ENCODE measurements around the gene OR1F1.

DNA sequence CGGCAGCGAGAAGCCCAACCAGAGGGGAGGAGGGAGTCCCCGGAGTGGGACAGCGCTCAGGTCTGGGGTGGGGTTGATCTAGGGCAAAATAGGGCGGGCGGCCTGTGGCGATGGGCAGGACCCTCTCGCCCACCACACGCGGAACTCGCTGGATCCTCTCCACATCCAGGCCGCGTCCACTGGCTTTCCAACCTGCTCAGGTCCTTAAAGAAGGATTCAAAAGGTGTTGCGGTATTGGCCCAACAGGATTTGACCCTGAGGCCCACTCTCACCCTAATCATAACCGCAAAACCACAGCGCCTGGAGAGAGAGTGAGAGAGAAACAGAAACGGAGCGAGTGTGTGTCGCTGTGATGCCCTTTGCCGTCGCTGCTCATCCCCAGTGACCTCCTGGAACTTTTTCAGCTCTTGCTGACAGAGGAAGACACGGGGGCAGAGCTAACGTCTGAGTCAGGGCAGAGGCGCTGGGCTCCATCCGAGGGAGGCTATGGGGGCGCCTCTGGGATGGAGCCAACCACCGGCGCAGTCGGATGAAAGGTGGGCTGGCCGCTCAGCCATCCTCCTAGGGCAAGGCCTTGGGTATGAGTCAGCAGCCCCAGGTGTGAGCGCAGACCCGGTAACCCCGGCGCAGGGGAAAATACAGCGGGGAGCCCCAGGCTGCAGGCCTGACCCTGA is 16.7 kb upstream of the OR1F1 start:
- TF ChIP-seq, protein P1, sequence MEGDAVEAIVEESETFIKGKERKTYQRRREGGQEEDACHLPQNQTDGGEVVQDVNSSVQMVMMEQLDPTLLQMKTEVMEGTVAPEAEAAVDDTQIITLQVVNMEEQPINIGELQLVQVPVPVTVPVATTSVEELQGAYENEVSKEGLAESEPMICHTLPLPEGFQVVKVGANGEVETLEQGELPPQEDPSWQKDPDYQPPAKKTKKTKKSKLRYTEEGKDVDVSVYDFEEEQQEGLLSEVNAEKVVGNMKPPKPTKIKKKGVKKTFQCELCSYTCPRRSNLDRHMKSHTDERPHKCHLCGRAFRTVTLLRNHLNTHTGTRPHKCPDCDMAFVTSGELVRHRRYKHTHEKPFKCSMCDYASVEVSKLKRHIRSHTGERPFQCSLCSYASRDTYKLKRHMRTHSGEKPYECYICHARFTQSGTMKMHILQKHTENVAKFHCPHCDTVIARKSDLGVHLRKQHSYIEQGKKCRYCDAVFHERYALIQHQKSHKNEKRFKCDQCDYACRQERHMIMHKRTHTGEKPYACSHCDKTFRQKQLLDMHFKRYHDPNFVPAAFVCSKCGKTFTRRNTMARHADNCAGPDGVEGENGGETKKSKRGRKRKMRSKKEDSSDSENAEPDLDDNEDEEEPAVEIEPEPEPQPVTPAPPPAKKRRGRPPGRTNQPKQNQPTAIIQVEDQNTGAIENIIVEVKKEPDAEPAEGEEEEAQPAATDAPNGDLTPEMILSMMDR (conservative IDR thresholded peaks at IDR 0.05 in 1 of 2, IDR thresholded peaks at IDR 0.05 in 1 of 2; ENCODE audit: extremely low read depth in 1 of 2, insufficient read depth in 1 of 2, low read depth in 1 of 2, low read length in 2 of 2) = no peak
- no peak for TF ChIP-seq EZH2 (IDR thresholded peaks at IDR 0.05; ENCODE audit: borderline replicate concordance, low read length)
